Head of caudate nucleus (tissue), 42 donors: ENCODE data around the gene FSTL1.

Source experiments
- DNase-seq, 42 donors: peaks; one replicate each; pipeline versions ENCODE4 v3.0.0 to v3.0.0-alpha.2; 2020 to 2021; ENCODE audit warnings: mixed read lengths in 7 of 42
- intact Hi-C: fragments of 100-400 bp; cut with DNase I; formaldehyde crosslinking; loops from one replicate; pipeline ENCODE4 v1.15.0; 2022

Gene FSTL1

DNA sequence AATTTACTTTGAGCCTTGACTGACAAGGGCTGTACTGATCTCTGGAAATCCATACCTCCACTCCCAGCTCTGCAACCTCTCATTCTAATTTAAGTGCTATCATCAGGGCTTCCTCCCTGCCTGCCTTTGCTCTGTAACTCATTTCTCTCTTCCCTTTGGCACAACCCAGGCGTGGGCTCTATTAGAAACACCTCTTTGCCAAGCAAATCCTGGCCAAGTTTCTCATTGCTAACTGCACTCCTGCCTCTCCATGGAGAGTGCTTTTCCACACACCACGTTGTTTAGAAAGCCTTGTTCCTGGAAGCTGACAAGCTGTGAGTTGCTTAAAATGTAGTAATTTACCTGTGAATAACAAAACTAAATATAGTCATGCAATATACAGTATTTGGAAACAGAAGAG is 20.1 kb upstream of the FSTL1 start:
- intact Hi-C loops: no loop called here
- DNase-seq: peak in 17 of 42 donors; percentile 3 to 74 (median 29)

- peak in 6 of 42 donors; percentile 7 to 48 (median 20) for DNase-seq
- intact Hi-C loops: no loop called here
These were observed 19.1 kb upstream of the FSTL1 start for GRCh38 chr3:120469882-120470301.

- intact Hi-C loops: no loop called here
- DNase-seq: no peak
These were observed 18.6 kb upstream of the FSTL1 start for GRCh38 chr3:120469440-120469839.

GRCh38 chr3:120468635-120469295 is 18.0 kb upstream of the FSTL1 start:
- no peak for DNase-seq
- intact Hi-C loops: no loop called here

DNA sequence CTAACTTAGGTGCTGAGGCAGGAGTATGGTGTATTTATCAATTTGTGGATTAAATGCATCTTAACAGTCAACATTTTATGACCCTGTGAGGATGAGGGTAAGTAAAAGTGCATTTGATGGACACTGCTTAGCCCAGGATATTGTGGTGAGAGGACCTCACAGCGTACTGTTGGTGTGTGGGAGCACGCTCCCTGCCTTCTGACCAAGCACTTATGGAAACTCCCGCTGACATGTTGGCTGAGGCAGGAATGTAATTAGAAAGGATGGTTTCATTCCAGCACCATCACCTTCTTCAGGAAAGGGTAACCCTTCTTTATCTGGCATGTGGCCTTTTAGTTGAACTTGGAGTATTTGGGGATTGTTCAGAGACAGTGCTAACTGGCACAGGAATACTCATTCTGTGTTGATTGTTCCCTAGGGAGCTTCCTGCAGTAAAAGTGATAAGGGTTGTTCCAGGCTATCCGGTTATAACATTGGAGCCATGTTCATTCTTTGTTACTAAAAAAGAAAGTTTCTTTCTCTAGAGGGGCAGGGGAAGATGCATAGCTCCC is 11.7 kb upstream of the FSTL1 start:
- intact Hi-C loops: no loop called here
- no peak for DNase-seq

DNA sequence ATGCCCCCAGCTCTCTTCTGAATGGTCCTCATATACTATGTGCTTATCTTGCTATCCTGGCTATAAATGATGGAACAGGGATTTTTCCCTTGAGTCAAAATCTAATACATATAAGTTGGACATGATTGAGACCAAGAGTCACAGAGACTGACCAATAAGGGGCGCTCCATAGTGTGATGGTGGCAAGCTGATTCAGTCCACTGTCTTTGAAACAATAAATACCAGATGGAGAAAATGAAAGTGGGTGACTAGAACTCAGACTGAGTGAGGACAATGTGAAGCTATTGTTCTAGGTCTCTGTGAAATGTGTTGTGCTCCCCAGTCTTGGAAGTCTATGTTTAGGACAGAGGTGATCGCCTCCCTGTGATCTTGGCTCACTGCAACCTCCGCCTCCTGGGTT is 10.6 kb upstream of the FSTL1 start:
- DNase-seq: no peak
- intact Hi-C loops: no loop called here

DNA sequence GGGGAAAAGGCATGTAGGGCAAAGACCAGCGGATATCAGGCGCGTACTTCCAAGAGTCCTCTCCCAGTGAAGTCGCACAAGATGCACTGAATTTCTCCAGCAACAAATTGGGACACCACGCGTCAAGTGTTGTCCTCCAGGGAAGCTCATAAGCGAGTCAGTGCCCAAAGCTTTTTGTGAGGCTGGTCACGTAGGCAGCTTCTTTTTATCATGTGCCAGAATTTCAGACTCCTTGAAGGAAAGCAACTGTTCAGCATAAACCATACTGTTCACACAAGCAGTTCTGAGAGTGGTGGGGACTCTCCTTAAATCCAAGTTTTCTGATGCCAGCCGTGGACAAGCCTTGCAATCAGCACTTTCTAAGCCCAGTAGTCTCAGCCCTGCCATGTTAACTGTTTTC is 10.1 kb upstream of the FSTL1 start:
- intact Hi-C loops: no loop called here

DNA sequence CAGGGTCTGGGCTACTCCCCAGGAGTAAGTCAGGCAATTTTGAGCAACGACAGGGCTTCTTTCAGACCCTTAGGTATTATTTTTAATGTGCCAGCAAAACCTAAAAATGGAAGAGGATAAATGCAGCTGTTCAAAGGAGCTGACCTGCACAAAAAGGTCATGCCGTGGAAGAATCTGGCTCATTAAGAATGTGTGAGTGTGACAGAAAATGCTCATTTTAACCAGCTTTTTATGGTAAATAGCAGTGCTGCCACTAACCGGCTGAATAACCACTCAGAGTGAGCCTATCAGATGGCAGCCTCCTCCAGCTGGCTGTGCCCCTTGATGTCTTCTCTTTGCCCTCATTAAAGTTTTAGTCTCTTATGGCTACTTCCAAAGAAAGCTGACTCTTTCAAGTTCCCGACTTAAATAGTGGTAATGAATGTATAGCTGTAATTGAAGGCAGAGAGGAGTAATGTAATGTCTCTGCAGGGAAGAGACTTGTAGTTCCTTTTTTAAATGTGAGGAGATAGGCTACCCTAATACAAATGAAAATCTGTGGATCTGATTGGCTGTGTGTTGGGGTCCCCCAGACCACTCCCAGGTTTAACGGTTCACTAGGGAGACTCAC is 9.5 kb upstream of the FSTL1 start:
- no peak for DNase-seq
- intact Hi-C loops: no loop called here

More for the DNA sequence above, 10.1 kb upstream of the FSTL1 start:
- peak in 5 of 42 donors; percentile 6 to 40 (median 17) for DNase-seq

- intact Hi-C loops: no loop called here
- no peak for DNase-seq
These were observed 8.4 kb upstream of the FSTL1 start for GRCh38 chr3:120459196-120459595.

DNA sequence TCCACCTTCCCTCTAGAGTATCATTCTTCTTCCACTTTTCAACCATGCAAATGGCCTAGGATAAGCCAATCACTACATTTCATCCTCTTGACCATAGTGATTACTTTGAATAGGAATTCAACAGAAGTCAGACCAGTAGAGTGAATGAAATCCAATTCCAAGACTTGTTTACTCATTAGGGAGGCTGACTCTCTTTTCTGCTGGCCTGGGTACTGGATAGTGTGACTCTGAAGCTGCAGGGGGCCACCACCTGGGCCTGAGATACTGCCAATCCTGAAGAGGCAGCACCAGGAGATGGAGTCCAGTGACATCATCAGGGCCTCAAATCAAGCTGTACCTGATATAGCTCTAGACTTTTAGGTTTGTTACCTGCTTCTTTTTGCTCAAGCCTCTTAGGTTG is 7.0 kb upstream of the FSTL1 start:
- intact Hi-C loops: no loop called here

GRCh38 chr3:120454076-120454689 is 3.4 kb upstream of the FSTL1 start:
- no peak for DNase-seq
- intact Hi-C loops: no loop called here

More for the DNA sequence above, 7.0 kb upstream of the FSTL1 start:
- no peak for DNase-seq

GRCh38 chr3:120452816-120453215 is 2.0 kb upstream of the FSTL1 start:
- no peak for DNase-seq
- intact Hi-C loops: no loop called here

DNA sequence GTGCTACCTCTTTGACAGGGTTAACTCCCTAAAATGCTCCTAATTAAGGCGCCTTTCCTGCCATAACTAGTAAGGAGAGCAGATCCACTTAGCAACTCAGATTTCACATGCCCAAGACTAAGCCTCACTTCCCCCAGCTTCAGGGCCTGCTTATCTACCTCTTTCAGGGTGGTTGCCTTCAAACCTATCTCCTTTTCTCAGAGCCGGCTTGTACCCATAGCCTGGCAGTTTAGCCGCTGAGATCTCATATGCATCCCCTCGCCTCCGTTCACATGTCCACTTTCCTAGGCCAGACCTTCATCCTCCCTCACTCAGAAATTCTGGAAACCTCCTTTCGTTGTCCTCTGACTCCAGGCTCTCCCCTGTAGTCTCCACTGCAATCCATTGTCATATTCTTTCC is 1.0 kb upstream of the FSTL1 start:
- intact Hi-C loops: no loop called here
- no peak for DNase-seq

- DNase-seq: peak in 1 of 42 donors; percentile 3
- intact Hi-C loops: no loop called here
These were observed 525 bp upstream of the FSTL1 start for GRCh38 chr3:120451272-120451761.

DNA sequence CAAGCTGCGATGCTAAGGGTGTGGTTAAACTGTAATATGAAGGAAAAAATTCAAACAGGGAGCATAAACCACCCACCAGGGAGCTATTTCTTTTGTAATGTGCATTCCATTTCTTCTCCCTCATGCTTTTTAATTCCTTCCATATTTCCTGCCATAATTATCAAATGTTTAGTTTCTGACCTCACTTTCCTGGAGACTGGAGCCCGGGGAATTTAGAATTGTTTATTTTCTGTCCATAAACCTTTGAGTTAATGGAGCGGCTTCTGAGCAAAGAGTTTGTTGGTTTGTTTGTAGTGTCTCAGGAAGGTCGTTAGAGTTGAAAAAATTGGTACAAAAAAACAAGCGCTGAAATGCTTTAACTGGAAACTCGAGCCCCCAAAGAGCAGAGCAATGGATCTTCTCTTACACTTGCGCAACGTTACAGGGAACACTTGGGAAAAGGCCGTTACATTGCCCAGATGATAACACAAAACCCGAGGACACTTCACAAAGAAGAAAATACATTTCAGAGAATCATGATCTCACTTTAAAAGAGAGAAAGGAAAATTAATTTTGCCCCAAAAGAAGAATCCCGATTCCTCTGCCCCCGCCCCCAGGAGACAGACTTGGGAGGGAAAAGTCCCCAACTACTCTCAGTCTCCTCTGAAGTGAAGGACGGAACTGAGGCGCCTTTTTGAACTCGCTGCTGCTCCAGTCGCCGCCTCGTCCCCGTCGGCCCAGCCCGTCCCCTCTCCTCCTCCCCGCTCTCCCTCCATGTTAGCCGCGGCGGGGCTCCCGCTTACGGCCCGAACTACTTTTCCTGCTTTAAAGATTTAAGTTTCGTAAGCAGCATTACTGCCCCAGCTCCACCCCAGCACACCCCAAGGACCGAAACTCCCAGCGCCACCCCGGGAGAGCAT is 842 bp downstream of the FSTL1 start:
- peak in 28 of 42 donors; percentile 5 to 53 (median 22) for DNase-seq
- intact Hi-C loops: no loop called here

GRCh38 chr3:120449251-120449650 is 1.5 kb downstream of the FSTL1 start:
- intact Hi-C loops: no loop called here
- DNase-seq: no peak

DNA sequence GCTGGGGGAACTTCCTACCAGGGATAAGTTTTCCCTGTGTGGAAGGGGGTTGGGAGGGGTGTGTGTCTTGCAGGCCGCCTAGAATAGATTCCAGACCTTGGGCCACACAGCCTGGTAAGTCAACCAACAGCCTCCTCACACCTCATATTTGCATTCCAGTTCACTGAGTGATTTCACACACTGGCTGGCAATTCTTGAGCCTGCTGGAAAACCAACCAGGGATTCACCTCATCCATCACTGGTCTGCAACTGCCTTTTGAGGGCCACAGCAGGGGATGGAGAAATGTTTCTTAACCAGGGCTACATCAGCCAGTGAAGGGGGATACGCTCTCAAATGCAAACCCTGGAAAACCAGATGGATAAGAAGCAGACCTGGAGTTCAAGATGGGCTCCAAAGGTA is 2.0 kb downstream of the FSTL1 start:
- DNase-seq: no peak
- intact Hi-C loops: no loop called here

GRCh38 chr3:120446891-120447668 is 3.7 kb downstream of the FSTL1 start:
- intact Hi-C loops: no loop called here
- no peak for DNase-seq
